Loucy (cell line): ENCODE results near the gene DLGAP1.
"Not testable (repeated sequence)": the region's sequence is repeated elsewhere in the genome, so short reads cannot be mapped to it uniquely, and the experiment has no call there.

Experiments
- CTCF ChIP-seq: fragments of 200-600 bp; sonication (generic); conservative IDR thresholded peaks from 2 replicates; pipeline ENCODE4 v1.5.1; 2014; ENCODE audit warnings: mild to moderate bottlenecking, antibody characterized with exemption, low read length
- EZH2phosphoT487 ChIP-seq: fragments of 200-600 bp; IDR thresholded peaks from 2 replicates; pipeline ENCODE4 v1.6.1; 2018; ENCODE audit warnings: antibody characterized with exemption, mild to moderate bottlenecking, moderate library complexity, borderline replicate concordance

GRCh38 chr18:3580523-3581025 is 874.5 kb downstream of the DLGAP1 start:
- not testable (repeated sequence) for TF ChIP-seq EZH2phosphoT487, CTCF
